GM12891 (cell line): ENCODE data around the gene EPPIN.

ENCODE experiments used
- POLR2A ChIP-seq: IDR thresholded peaks from 2 replicates; pipeline ENCODE4 v1.6.1; 2011; ENCODE audit warnings: low read depth, low read length, control low read depth
- POLR2AphosphoS5 ChIP-seq: IDR thresholded peaks from 2 replicates; pipeline ENCODE4 v1.6.1; 2011; ENCODE audit warnings: low read depth, low read length, control low read depth
- SPI1 ChIP-seq: IDR thresholded peaks from 2 replicates; pipeline ENCODE4 v1.6.1; 2011; ENCODE audit warnings: low read depth, low read length, control low read depth
- TAF1 ChIP-seq: IDR thresholded peaks from 2 replicates; pipeline ENCODE4 v1.6.1; 2011; ENCODE audit warnings: low read depth, low read length, control low read depth

DNA sequence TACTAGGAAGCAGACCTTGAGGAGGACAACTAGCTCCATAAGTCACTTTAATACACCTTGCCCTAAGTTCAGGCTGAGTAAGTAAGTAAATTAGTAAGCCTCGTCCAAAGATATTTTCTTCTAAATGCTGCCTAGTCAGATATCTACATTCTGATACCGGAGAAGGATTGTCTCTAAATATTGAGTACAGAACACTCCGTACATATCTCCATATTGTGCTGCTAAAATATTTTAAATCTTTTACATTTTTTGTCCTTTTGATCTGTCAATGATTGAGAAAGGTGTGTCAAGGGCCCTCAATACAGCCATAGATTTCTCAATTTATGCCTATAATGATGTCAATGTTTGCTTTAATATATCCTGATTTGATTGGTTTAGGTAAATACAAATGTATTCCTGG, 28.7 kb upstream of the EPPIN start:
- TF ChIP-seq POLR2A = no peak
- no peak for TF ChIP-seq POLR2AphosphoS5
- TF ChIP-seq TAF1 = no peak
- TF ChIP-seq SPI1 = no peak
